Measurements from ENCODE around the gene GRIN2B.
A peak's percentile ranks its signal among the peaks of the same experiment; 100 is the strongest.

GRIN2B gene

GRCh38 chr12:13961971-13962370, 19.4 kb downstream of the GRIN2B start:
- Histone ChIP-seq H3K36me3 (ENCODE audit: control insufficient read depth in 5 of 5, insufficient read depth in 5 of 5, low read length in 5 of 5) (no peaks in the 10 kb centered on the region), H3K27me3 (ENCODE audit: control insufficient read depth in 5 of 5, insufficient read depth in 4 of 5, low read length in 5 of 5) (no peaks in the 10 kb centered on the region), H3K9me3 (ENCODE audit: control insufficient read depth in 5 of 5, low read length in 5 of 5) (no peaks in the 10 kb centered on the region), H3K9ac (ENCODE audit: low read length in 5 of 5) (no peak overlapping the region), H3K4me1 (ENCODE audit: control insufficient read depth in 5 of 5, insufficient read depth in 5 of 5, low read length in 5 of 5) (peaks cover 0 to 6% (median 0%) of the 10 kb centered on the region in 5 donors), H3K4me3 (ENCODE audit: low read depth in 1 of 5, low read length in 5 of 5) (no peak overlapping the region), H3K27ac (ENCODE audit: low read depth, low read length) (no peak overlapping the region)

GRCh38 chr12:13959131-13959723, 22.2 kb downstream of the GRIN2B start:
- Histone ChIP-seq H3K9me3 (ENCODE audit: control insufficient read depth in 5 of 5, low read length in 5 of 5) (no peaks in the 10 kb centered on the region), H3K4me1 (ENCODE audit: control insufficient read depth in 5 of 5, insufficient read depth in 5 of 5, low read length in 5 of 5) (peaks cover 0 to 6% (median 0%) of the 10 kb centered on the region in 5 donors), H3K4me3 (ENCODE audit: low read depth in 1 of 5, low read length in 5 of 5) (no peak overlapping the region), H3K36me3 (ENCODE audit: control insufficient read depth in 5 of 5, insufficient read depth in 5 of 5, low read length in 5 of 5) (no peaks in the 10 kb centered on the region), H3K27me3 (ENCODE audit: control insufficient read depth in 5 of 5, insufficient read depth in 4 of 5, low read length in 5 of 5) (no peaks in the 10 kb centered on the region), H3K9ac (ENCODE audit: low read length in 5 of 5) (no peak overlapping the region), H3K27ac (ENCODE audit: low read depth, low read length) (no peak overlapping the region)

- no peak overlapping the region for H3K9ac ChIP-seq (ENCODE audit: low read length in 5 of 5)
- H3K4me1 ChIP-seq (ENCODE audit: control insufficient read depth in 5 of 5, insufficient read depth in 5 of 5, low read length in 5 of 5), result peaks cover 0 to 16% (median 9%) of the 10 kb centered on the region in 5 donors
- no peaks in the 10 kb centered on the region for H3K9me3 ChIP-seq (ENCODE audit: control insufficient read depth in 5 of 5, low read length in 5 of 5)
- no peak overlapping the region for H3K27ac ChIP-seq (ENCODE audit: low read depth, low read length)
- H3K36me3 ChIP-seq (ENCODE audit: control insufficient read depth in 5 of 5, insufficient read depth in 5 of 5, low read length in 5 of 5), result no peaks in the 10 kb centered on the region
- no peaks in the 10 kb centered on the region for H3K27me3 ChIP-seq (ENCODE audit: control insufficient read depth in 5 of 5, insufficient read depth in 4 of 5, low read length in 5 of 5)
- H3K4me3 ChIP-seq (ENCODE audit: low read depth in 1 of 5, low read length in 5 of 5), result no peak overlapping the region
Observed at GRCh38 chr12:13957576-13957975, 23.8 kb downstream of the GRIN2B start.

GRCh38 chr12:13956060-13956590, 25.3 kb downstream of the GRIN2B start:
- H3K36me3 ChIP-seq (ENCODE audit: control insufficient read depth in 5 of 5, insufficient read depth in 5 of 5, low read length in 5 of 5), result no peaks in the 10 kb centered on the region
- H3K9ac ChIP-seq (ENCODE audit: low read length in 5 of 5), result no peak overlapping the region
- no peak overlapping the region for H3K4me3 ChIP-seq (ENCODE audit: low read depth in 1 of 5, low read length in 5 of 5)
- no peaks in the 10 kb centered on the region for H3K27me3 ChIP-seq (ENCODE audit: control insufficient read depth in 5 of 5, insufficient read depth in 4 of 5, low read length in 5 of 5)
- no peaks in the 10 kb centered on the region for H3K9me3 ChIP-seq (ENCODE audit: control insufficient read depth in 5 of 5, low read length in 5 of 5)
- no peak overlapping the region for H3K27ac ChIP-seq (ENCODE audit: low read depth, low read length)
- H3K4me1 ChIP-seq (ENCODE audit: control insufficient read depth in 5 of 5, insufficient read depth in 5 of 5, low read length in 5 of 5), result peaks cover 0 to 12% (median 2%) of the 10 kb centered on the region in 5 donors

GRCh38 chr12:13952096-13952495, 29.3 kb downstream of the GRIN2B start:
- H3K9me3 ChIP-seq (ENCODE audit: control insufficient read depth in 5 of 5, low read length in 5 of 5), result no peaks in the 10 kb centered on the region
- H3K36me3 ChIP-seq (ENCODE audit: control insufficient read depth in 5 of 5, insufficient read depth in 5 of 5, low read length in 5 of 5), result no peaks in the 10 kb centered on the region
- no peak overlapping the region for H3K4me3 ChIP-seq (ENCODE audit: low read depth in 1 of 5, low read length in 5 of 5)
- H3K9ac ChIP-seq (ENCODE audit: low read length in 5 of 5), result no peak overlapping the region
- no peak overlapping the region for H3K27ac ChIP-seq (ENCODE audit: low read depth, low read length)
- no peaks in the 10 kb centered on the region for H3K27me3 ChIP-seq (ENCODE audit: control insufficient read depth in 5 of 5, insufficient read depth in 4 of 5, low read length in 5 of 5)
- H3K4me1 ChIP-seq (ENCODE audit: control insufficient read depth in 5 of 5, insufficient read depth in 5 of 5, low read length in 5 of 5), result peaks cover 0 to 31% (median 10%) of the 10 kb centered on the region in 5 donors

- Histone ChIP-seq H3K4me1 (ENCODE audit: control insufficient read depth in 5 of 5, insufficient read depth in 5 of 5, low read length in 5 of 5) (peaks cover 0 to 37% (median 14%) of the 10 kb centered on the region in 5 donors), H3K27ac (ENCODE audit: low read depth, low read length) (no peak overlapping the region), H3K27me3 (ENCODE audit: control insufficient read depth in 5 of 5, insufficient read depth in 4 of 5, low read length in 5 of 5) (no peaks in the 10 kb centered on the region), H3K36me3 (ENCODE audit: control insufficient read depth in 5 of 5, insufficient read depth in 5 of 5, low read length in 5 of 5) (no peaks in the 10 kb centered on the region), H3K9ac (ENCODE audit: low read length in 5 of 5) (peak overlapping the region in 1 of 5 donors; percentile 61), H3K4me3 (ENCODE audit: low read depth in 1 of 5, low read length in 5 of 5) (no peak overlapping the region), H3K9me3 (ENCODE audit: control insufficient read depth in 5 of 5, low read length in 5 of 5) (no peaks in the 10 kb centered on the region)
Observed at GRCh38 chr12:13950502-13950901, 30.9 kb downstream of the GRIN2B start.

GRCh38 chr12:13948621-13949020, 32.8 kb downstream of the GRIN2B start:
- H3K9me3 ChIP-seq (ENCODE audit: control insufficient read depth in 5 of 5, low read length in 5 of 5), result no peaks in the 10 kb centered on the region
- no peak overlapping the region for H3K4me3 ChIP-seq (ENCODE audit: low read depth in 1 of 5, low read length in 5 of 5)
- H3K9ac ChIP-seq (ENCODE audit: low read length in 5 of 5), result no peak overlapping the region
- H3K4me1 ChIP-seq (ENCODE audit: control insufficient read depth in 5 of 5, insufficient read depth in 5 of 5, low read length in 5 of 5), result peaks cover 0 to 31% (median 14%) of the 10 kb centered on the region in 5 donors
- no peak overlapping the region for H3K27ac ChIP-seq (ENCODE audit: low read depth, low read length)
- H3K36me3 ChIP-seq (ENCODE audit: control insufficient read depth in 5 of 5, insufficient read depth in 5 of 5, low read length in 5 of 5), result no peaks in the 10 kb centered on the region
- no peaks in the 10 kb centered on the region for H3K27me3 ChIP-seq (ENCODE audit: control insufficient read depth in 5 of 5, insufficient read depth in 4 of 5, low read length in 5 of 5)

GRCh38 chr12:13947276-13947946, 34.0 kb downstream of the GRIN2B start:
- Histone ChIP-seq H3K36me3 (ENCODE audit: control insufficient read depth in 5 of 5, insufficient read depth in 5 of 5, low read length in 5 of 5) (no peaks in the 10 kb centered on the region), H3K27ac (ENCODE audit: low read depth, low read length) (no peak overlapping the region), H3K27me3 (ENCODE audit: control insufficient read depth in 5 of 5, insufficient read depth in 4 of 5, low read length in 5 of 5) (no peaks in the 10 kb centered on the region), H3K4me1 (ENCODE audit: control insufficient read depth in 5 of 5, insufficient read depth in 5 of 5, low read length in 5 of 5) (peaks cover 0 to 27% (median 12%) of the 10 kb centered on the region in 5 donors), H3K4me3 (ENCODE audit: low read depth in 1 of 5, low read length in 5 of 5) (no peak overlapping the region), H3K9me3 (ENCODE audit: control insufficient read depth in 5 of 5, low read length in 5 of 5) (no peaks in the 10 kb centered on the region), H3K9ac (ENCODE audit: low read length in 5 of 5) (no peak overlapping the region)

GRCh38 chr12:13945641-13946040, 35.8 kb downstream of the GRIN2B start:
- Histone ChIP-seq H3K36me3 (ENCODE audit: control insufficient read depth in 5 of 5, insufficient read depth in 5 of 5, low read length in 5 of 5) (no peaks in the 10 kb centered on the region), H3K9ac (ENCODE audit: low read length in 5 of 5) (no peak overlapping the region), H3K4me3 (ENCODE audit: low read depth in 1 of 5, low read length in 5 of 5) (no peak overlapping the region), H3K9me3 (ENCODE audit: control insufficient read depth in 5 of 5, low read length in 5 of 5) (no peaks in the 10 kb centered on the region), H3K4me1 (ENCODE audit: control insufficient read depth in 5 of 5, insufficient read depth in 5 of 5, low read length in 5 of 5) (peaks cover 0 to 20% (median 10%) of the 10 kb centered on the region in 5 donors), H3K27me3 (ENCODE audit: control insufficient read depth in 5 of 5, insufficient read depth in 4 of 5, low read length in 5 of 5) (no peaks in the 10 kb centered on the region), H3K27ac (ENCODE audit: low read depth, low read length) (no peak overlapping the region)

- Histone ChIP-seq H3K9me3 (ENCODE audit: control insufficient read depth in 5 of 5, low read length in 5 of 5) (no peaks in the 10 kb centered on the region), H3K27me3 (ENCODE audit: control insufficient read depth in 5 of 5, insufficient read depth in 4 of 5, low read length in 5 of 5) (no peaks in the 10 kb centered on the region), H3K4me1 (ENCODE audit: control insufficient read depth in 5 of 5, insufficient read depth in 5 of 5, low read length in 5 of 5) (peaks cover 0 to 18% (median 6%) of the 10 kb centered on the region in 5 donors), H3K9ac (ENCODE audit: low read length in 5 of 5) (no peak overlapping the region), H3K36me3 (ENCODE audit: control insufficient read depth in 5 of 5, insufficient read depth in 5 of 5, low read length in 5 of 5) (no peaks in the 10 kb centered on the region), H3K4me3 (ENCODE audit: low read depth in 1 of 5, low read length in 5 of 5) (no peak overlapping the region), H3K27ac (ENCODE audit: low read depth, low read length) (no peak overlapping the region)
Observed at GRCh38 chr12:13945236-13945635, 36.2 kb downstream of the GRIN2B start.

All from subcutaneous abdominal adipose tissue (tissue), 5 donors.